ENCODE measurements around the gene MTMR4.

- TF ChIP-seq CTCF (IDR thresholded peaks at IDR 0.05), result no peak
- no peak for TF ChIP-seq POLR2A (IDR thresholded peaks at IDR 0.05)
These were observed 38.5 kb downstream of the MTMR4 start for GRCh38 chr17:58475985-58476384.

Measured in breast epithelium (tissue), 3 donors.